ENCODE results near the gene ST6GALNAC1.

GRCh38 chr17:76676629-76677028, 33.1 kb upstream of the ST6GALNAC1 start:
- TF ChIP-seq POLR2AphosphoS5 (IDR thresholded peaks at IDR 0.05) (no peak), CTCF (IDR thresholded peaks at IDR 0.05) (no peak), EP300 (IDR thresholded peaks at IDR 0.05) (no peak), POLR2A (IDR thresholded peaks at IDR 0.05; ENCODE audit: low read depth) (no peak)
